Activated naive CD8-positive, alpha-beta T cell treated with anti-CD3 and anti-CD28 coated beads, Interleukin-2, amount 50 U/mL, for 16 hours (primary cell): Measurements from ENCODE around the gene EVC.

Experiments used
- DNase-seq: peaks from one replicate; pipeline ENCODE4 v3.0.0-alpha.2; 2020; ENCODE audit warnings: low read depth, low spot score

EVC gene

DNA sequence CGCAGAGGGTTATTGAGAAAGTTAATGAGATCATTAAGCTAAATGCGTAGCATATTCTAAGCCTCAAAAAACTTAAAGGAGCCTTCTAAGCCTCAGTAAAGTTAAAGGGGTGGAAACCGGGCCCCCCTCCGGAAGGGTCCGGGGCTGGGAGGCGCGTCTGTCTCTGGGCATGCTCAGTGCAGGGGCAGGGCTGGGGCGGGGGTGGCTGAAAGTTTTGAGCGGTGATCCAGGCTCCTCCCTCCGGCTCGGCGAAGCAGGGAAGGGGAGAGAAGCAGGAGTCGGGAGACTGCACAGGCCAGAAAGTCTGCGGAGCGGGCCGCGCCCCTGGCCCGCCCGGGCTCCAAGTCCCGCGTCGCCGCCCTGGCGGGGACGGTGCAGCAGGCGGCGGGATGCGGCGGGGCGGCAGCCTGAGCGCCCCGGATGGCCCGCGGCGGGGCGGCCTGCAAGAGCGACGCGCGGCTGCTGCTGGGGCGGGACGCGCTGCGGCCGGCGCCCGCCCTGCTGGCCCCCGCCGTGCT is at the start of gene EVC:
Gene EVC, plus strand, starts transcription at position 241 of the 518 bp plus-strand sequence. Its CDS starts 180 bp downstream, at position 421.
- no peak for DNase-seq

DNA sequence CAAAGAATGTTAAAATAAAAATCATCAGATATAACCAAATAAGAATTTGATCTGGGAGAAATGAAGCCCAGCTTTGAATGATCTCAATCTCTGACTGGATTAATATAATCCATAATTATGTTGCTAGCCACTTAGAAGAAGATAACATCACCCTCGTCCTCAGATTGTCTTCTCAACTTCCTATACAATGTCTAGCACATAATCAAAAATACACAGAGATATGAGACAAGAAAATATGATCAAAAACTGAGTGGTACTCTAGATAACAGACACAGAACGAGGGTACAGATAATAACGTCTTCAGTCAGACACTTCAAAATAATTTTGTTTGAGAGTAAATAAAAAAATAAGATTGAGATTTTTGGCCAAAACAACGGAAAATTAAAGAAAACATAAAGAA is 49.8 kb upstream of the EVC start:
- no peak for DNase-seq

DNA sequence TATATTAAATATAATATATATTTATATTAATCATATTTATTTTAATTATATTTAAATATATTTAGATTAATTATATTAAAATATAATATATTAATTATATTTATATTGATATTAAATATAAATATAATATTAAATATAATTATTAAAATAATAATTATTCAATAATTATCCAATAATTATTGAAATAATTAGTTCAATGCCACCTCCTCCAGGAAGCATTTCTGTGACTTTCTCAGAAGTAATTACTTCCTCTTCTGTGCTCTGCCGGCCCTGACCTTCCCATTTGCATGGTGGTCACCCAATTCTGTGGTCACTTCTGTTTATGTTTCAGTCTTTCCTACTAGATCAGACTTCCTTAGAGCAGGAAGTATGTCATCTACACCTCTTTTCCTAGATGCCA is 48.4 kb upstream of the EVC start:
- no peak for DNase-seq

DNA sequence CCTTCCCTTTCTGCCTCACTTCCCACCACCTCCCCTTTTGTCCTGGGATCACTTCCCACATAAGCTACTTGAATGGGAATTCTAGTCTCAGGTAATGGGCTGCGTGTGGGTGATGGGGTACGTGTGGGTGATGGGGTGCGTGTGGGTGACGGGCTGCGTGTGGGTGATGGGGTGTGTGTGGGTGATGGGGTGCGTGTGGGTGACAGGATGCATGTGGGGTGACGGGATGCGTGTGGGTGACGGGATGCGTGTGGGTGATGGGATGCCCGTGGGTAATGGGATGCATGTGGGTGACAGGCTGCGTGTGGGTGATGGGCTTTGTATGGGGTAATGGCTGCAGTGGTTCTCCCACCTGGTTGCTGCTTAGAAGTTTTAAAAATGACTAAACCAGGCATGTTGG is 46.2 kb upstream of the EVC start:
- no peak for DNase-seq

DNA sequence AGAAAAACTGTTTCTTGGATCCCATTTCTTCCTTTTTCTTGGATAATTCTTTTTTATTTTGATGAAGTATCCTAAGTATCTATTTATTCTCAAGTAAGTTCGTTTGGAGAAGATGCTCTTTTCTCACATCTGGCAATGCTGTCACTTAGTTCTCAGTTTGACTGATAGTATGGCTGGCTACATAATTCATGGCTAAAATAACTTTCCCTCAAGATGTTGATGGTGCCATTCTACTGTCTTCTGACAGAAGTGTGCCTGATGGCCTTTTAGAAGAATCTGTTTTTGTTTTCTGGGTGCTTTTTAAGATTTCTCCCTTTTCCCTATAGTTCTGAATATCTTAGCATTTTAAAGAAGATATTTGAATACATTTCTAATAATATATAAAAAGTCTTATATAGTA is 44.3 kb upstream of the EVC start:
- no peak for DNase-seq

DNA sequence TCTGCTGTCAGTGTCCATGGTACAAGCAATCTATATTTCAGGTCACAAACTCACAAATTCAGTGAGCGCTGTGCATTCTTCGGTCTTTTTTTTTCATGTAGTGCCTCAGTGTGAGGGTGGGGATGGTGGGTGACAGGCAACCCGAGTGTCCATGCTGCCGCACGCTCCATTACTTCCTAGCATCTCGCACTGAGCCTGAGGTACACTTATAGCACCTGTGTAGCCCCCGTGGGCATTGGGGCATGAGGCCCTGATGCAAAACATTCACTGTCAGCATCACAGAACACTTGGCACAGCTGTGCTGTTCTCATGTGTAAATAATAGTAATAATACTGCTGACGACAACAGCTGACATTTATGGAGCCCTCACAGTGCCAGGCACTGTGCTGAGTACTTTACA is 34.2 kb upstream of the EVC start:
- DNase-seq, result no peak

DNA sequence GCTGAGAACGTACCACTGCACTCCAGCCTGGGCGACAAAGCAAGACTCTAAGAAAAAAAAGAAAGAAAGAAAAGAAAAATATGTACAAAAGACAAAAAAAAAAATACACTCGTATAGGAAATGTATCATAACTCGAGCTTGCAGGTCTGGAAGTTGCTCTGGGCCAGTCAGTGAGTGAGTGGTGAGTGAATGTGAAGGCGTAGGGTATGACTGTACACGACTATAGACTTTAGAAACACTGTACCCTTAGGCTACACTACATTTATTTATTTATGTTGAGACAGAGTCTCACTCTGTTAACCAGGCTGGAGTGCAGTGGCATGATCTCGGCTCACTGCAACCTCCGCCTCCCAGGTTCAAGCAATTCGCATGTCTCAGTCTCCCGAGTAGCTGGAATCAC is 32.0 kb upstream of the EVC start:
- no peak for DNase-seq

DNA sequence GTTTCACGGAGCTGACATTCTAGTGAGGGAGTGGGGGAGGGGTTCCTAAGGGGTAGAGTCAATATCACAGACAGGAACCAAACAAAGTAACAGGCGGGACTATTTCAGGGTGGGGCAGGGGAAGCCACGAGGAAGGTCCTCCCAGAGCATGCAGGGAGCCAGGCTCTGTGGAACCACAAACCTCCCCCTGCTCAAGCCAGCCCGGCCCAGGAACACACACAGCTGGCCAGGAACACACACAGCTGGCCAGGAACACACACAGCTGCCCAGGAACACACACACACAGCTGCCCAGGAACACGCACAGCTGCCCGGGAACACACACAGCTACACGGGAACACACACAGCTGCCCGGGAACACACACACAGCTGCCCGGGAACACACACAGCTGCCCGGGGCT is 27.4 kb upstream of the EVC start:
- no peak for DNase-seq

DNA sequence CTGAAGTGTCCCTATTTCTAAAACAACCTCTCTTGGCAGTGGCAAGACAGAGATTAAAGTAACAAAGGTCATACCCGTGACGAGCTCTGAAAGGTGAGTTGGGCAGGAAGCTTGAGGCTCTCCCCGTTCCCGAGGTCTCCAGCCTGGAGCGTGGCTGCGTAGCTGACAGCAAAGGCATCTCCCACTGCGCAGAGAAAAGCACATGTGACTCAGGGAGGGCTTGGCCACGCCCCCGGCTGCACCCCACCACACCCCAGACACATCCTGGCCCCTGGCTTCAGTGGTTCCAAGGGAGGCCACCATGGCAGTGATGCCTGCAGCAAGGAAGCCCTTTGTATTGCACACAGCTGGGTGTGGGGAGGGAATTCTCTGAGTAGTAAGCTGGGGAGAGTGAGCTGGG is 25.7 kb upstream of the EVC start:
- DNase-seq, result no peak

DNA sequence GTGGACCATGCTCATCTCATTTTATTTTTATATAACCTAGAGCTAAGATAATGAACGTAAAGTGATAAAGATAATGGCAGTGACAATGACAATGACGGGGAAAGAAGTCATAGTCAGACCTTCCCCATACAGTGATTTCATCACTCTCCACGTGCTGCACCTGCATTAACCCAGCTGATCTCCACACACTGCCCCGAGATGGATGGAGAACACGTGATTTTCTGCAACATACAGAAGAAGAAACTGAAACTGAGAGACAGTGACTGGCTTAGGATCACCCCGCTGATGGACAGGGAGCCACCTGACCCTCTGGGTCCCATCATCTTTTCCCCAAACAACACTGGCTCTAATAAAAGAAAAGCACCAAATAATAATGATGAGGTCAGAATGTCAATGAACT is 24.7 kb upstream of the EVC start:
- no peak for DNase-seq

DNA sequence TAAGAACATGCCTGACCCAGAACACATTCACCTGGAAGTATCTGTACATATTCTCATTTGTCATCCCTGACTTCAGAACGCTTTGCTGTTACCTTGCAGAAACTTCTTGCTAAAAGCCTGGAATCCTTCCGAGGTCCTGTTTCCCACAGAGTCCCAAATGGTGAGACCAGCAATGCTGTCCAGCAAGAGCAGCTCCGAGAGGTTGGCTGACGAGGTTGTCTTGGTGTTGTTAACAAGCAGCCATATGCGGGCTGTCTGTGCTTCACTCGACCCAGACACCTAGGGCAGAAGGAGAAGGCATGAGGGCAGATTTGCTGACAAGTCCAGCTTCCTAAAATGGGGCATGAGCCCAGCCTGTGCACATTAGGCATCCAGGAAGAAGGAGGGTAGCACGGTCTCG is 21.9 kb upstream of the EVC start:
- no peak for DNase-seq

DNA sequence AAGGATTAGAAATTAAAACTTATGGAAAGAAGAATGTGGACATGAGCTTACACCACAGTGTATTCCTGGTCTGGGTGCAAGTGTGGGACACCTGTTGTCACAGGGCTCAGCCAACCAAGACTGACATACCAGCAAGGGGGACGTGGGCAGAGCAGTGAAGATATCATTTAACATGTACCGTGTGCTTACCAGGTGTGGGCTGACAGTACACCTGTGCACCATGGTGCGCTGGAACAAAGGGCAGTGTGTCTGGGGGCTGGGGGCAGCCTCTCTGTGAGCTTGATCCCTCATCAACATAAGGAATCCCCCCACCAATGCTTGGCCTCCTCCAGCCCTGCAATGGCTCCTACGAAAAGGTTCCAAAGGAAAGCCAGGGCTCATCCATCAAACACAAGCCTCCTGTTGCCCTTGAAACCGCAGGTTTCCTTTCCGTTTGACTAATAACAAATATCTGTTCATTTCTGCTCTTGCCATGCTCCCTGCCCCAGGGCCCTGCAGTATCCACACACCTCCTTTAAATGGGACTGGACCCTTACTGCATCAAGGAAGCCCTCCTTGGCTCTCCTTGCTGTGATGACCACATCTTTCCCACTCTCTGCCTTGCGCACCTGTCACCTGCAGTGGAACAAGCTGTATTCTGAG is 19.4 kb upstream of the EVC start:
- no peak for DNase-seq

DNA sequence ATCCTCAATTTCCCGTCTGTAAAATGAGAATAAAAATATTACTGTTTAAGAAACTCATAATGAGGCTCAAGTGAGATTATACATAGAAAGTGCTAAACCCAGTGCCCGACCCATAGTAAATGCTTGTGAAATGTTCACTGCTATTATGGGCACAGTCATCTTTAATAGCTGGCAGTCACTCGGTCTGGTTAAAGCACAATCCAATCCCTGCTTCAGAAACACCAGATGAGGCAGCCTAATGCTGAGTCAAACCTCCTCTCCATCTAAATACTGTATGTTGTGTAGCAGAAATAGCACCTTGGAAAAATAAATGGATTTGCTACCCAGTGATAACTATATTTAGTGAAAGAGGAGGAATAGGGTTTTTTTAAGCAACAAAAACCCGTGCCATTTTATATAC is 17.1 kb upstream of the EVC start:
- no peak for DNase-seq

DNA sequence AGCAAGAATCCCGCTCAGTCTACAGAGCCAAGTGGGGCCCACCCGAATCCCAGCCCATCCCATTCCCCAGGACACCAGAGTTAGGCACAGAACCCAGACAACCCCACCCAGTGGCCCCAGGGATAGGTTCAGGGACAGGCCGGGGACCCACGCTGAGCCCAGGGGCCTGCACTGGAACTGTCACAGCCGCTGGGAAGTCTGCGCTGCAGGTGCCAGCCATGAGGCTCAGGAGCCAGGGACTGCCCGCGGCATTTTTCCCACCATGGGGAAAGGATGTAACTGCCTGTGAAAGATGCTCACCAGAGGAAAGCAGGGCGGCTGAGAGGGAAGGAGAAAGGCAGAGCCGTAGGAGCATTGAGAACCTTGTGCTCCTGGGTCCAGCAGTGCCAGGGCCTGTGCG is 14.7 kb upstream of the EVC start:
- no peak for DNase-seq

DNA sequence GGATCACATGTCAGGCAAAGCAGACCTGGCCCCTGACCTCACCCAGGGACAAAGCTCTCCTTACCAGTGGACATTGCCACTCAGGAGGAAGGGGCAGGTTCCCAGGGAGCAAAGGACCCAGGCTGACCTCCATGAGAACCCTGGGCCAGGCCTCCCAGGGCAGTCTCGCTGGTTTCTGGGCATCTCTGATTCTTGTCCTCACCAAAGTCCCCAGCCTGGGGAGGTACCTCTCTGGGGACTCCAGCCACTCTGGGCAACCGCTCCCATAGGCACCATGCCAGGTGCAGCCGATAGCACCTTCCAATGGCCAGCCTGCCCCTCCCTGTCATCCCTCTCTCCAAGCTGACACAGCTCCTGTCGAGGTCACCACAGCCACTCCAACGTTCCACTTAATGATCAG is 10.5 kb upstream of the EVC start:
- DNase-seq, result no peak

DNA sequence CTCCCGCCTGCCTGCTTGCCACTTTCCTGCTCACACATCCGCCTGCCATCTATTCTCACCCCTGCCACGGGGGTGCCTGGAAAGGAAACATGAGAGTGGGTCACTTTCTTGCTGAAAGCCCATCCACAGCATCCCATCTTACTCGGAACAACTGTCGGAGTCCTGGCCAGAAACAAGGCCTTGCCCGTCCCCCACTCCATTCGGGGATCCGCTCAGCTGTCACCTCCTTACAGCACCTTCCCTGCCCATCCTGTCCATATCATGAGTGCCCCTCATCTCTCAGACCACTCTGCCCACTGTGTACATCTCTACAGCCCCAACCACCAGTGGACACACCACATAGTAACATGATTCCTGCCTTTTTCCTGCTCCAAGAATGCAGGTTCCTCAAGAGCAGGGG is 9.0 kb upstream of the EVC start:
- DNase-seq, result no peak

DNA sequence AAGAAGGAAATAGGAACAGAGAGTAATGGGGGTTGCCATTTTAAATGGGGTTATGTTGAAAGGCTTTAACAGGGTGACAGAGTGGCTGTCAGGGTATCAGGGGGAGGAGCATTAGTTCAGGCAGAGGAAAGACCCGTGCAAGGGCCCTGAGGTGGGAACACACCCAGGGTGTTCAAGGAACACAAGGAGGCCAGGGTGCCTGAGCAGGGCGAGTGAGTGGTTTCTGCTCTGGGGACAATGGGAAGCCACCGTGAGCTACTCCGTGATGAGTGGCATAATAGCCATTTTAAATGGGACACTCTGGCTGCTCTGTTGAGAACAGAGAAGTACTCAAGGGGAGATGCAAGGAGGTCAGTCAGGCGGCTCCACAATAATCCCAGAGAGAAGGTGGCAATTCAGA is 7.2 kb upstream of the EVC start:
- DNase-seq, result no peak

DNA sequence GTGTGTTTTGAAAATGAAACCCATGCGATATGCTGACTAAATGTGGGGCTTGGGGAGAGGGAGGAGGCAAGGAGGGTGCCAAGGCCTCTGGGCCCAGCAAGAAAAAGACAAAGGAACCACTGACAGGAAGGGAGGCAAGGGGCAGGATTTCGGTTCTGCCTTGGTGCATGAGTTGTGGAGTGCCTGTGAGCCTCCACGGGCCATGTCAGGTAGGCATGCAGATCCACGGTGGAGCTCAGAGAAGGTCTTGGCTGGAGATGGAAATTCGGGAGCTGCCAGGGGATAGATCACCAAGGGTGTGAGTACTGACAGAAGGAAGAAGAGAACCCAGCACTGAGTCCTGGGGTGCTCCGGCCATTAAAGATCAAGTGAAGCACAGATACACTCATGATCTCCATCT is 6.7 kb upstream of the EVC start:
- DNase-seq, result no peak

DNA sequence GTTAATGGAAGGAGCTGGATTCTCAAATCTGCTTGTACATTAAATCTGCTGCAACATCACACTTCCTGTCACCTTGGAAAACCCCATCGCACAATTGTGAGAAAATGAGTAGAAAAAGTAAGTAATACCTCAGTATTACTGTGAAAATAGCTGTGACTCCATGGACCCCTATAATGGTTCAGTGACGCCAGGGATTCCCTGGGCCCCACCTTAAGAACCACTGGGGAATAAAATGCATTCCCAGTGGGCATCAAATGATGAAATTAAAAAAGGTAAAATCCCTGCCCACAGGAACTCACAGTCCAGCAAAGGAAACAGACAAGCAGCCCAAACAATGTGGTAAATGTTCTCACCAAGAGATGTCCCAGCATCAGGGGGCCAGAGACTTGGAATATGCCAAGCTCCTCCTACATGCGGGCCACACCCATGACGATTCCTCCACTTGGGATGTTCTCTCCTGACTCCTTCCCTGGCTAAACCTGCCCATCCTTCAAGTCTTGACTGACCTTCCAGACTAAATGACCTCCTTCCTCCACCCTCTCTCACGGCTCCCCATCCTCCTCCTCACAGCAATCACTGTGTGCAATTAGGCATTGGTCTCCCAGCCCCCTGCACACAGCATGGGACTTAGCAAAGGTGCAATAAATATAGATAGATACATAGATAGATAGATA is 5.2 kb upstream of the EVC start:
- DNase-seq, result no peak

DNA sequence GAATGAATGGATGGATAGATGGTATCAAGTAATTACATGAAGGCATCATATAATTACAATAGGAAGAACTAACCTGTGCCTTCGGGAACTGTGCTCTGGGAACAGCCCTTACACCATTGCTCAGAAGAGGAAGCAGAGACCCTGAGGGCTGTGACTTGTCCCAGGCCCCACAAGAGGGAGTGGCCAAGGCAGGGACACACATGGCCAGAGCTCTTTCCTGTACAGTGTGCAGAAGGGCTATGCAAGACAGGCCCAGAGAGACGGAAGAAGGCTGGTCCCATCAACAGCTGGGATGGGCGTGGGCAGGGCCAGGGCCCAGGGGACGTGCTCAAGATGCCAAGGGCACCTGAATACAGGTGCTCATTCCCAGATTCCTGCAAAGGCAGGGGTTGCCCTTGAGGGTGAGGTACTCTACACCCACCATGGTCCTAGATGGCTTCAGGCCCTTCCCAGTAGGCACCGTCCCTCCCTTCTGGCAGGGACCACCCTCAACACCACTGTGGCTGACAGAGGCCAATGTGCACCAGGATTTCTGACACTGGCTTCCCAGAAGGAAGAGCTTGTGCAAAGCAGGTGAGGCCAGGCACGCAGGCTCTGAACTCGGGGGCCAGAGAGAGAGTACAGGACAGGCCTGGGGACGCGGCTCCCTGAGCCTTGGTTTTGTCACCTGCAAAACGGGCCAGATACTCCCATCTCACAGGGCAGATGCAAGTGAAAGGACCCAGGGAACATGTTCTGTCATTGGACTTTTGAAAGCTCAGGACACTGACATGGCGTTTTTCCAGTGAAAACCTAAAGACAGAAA is 4.3 kb upstream of the EVC start:
- DNase-seq, result no peak

DNA sequence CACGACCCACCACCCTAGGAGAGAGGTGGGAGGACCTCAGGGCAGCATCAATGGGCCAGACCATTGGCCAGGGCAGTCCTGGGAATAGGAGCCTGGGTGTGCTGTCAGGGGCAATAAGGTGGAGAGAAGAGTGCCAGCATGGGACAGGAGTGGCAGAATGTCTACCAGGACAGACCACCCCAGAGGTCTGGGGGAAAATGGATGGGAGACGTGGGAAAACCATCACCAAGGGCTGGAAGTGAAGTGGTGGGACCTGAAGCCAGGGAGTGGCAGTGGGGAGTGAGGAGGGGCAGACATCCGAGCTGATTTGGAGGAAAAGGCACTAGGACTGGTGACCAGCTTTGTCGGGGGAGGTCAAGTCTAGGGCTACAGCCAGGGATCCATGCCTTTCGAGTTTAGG is 3.6 kb upstream of the EVC start:
- DNase-seq, result no peak

DNA sequence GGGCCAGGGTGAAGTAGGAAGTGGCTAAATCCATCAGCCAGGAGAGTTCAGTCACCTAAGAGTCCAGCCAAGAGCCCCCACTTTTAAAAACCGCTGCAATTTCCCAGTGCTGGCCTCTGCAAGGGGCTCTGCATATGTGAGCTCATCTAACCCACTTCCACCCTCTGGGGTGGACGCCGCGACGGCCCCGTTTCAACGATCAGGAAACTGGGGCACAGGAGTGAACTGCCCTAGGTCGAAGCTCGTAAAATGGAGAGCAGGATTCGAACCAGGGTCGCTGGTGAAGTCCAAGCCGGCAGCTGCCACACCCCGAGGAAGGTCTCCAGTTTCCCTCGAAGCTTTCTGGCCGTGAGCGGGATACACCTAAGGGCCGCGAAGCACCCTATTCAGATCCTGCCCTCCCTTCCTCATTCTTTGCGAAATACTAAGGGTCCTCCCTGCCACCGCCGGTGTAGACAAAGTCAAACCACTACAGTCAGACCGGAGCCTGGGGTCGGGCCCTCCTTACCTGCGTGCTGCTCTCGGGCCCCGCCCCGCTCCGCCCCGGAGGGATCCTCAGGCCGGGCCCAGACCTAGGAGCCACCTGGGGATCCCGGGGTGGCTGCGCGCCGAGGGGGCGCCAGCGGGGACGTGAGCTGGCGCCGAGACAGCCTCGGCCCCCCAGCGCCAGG is 3.1 kb upstream of the EVC start:
- no peak for DNase-seq
